Measurements from ENCODE around the gene FHIT. TPM values are rescaled to one million over a fixed set of nuclear protein-coding genes. Genes with fewer than 3 reads are reported as not detected.
A peak's percentile ranks its signal among the peaks of the same experiment; 100 is the strongest.

The FHIT gene
- total RNA-seq, 1 donor from 2014 or later, result 26.0 TPM

DNA sequence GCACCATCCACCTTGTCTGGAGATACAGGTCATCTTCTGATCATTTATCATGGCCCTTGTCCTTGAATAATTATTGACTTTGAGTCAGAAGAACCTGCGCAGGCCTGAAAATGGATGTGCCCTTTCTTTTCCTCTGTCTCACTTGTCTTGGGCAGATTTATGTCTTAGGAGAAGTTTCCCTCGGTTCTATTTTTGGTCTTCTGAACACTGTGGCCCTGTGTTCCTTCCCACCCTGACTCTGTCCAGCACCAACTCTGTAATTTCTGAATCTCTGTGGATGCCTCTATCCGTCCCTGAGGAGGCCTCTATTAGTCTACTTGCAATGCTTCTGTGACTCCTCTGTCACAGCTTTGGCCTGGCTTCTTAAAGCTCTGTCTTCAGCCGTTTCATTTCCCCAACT lies 1520.7 kb downstream of the FHIT start:
- DNase-seq (ENCODE audit: low spot score), result no peak

DNA sequence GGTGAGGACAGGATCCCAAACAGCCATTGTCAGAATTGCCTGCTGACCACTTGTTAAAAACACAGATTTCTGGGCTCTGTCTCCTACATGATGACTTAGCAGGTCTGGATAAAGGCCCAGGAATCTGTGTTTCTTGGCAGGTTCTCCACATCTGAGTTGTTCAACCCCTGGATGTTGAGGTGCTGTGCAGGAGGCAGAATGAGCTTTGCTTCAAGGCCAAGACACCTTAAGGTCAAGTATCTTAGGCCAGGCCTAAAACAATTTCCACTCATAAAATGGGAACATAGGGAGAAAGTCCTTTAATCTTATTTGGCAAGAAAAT lies 1522.7 kb downstream of the FHIT start:
- DNase-seq (ENCODE audit: low spot score), result no peak

DNA sequence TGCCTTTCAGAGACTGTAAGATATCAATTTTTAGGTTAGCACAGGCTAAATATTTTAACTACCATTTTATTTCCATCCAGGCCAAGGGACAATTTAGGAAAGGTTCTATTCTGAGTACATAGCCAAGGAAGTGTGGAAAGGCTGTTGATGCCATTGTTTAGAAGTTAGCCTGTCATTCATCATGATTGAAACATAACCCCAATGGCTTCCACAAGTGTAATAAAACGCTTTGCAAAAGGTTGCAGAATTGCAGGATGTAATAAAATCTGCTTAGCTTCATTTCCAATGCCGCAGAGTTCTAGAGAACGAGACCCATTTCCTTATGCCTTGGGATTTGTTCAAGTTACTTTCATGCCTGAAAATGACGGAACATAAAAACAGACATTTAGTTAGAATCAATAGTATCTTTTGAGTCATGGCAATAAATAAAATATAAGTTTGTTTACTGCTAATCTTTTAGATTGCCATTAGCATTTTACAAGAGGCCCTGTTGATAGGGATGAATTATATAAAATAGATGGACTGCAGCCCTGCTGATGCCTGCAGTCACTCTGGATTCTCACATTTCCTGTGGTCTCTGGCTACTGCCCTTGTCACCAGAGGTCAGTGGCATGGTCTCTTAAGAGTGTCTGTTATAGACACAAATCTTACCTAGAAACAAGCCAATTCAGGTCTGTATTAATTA lies 1523.2 kb downstream of the FHIT start:
- DNase-seq (ENCODE audit: low spot score), result no peak

DNA sequence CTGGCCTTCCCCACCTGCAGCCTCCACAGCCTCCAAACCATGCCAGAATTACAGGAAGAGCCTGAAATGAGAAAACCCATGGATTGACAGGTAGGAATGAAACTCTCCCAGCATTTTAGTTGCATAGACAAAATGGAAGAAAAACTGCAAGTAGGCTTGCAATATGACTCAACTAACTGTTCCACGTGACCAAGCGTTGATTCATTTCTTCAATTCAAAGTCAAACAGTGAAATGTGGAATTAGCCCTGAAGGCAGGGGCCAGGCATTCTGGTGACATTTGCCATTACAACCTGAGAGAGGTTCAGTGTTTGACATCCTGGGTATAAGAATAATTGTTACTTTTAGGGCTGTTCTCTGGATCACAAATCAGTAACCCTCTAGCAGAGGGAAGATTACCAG lies 1525.0 kb downstream of the FHIT start:
- no peak for DNase-seq (ENCODE audit: low spot score)

DNA sequence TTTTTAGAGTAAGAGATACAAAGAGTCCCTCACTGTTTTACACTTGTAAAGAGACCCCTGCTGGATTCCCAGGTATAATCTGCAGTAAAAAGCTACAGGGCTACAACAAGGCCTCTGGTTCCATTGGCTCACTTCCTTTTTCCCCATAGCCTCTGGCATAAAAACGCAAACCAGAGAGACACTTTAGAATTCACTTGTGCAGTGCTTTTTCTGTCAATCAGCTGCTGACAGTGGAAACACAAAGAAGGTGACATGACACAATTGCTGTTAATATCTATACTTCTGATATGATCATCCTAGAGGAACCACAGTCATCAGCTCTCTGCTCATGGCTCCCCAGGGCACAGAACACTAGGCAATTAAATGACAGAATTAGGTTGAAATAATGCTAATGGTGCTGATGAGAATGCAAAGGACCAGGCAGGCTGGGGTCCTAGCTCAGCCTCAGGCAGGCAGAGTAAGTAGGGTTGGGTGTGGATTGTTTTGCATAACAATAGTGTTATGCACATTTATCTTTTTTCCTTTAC lies 1533.5 kb downstream of the FHIT start:
- no peak for DNase-seq (ENCODE audit: low spot score)

DNA sequence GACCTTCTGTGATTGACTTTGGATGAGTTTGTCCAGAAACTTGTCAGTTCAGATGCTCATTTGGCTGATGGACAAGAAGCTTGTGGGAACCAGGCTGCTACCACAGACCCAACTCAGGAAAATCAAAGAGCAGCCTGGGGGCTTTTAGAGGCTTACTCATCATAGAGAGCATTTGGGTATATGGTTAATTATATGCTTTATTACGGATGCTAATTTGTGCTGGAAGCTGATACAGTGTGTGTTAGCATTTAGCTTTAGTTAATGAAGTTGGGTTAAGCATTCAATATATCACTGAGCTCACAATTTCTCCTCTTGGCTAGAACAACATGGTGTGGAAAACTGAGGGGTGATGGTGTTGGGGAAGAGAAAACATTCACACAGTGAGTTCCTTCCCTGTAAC lies 1537.2 kb downstream of the FHIT start:
- no peak for DNase-seq (ENCODE audit: low spot score)

DNA sequence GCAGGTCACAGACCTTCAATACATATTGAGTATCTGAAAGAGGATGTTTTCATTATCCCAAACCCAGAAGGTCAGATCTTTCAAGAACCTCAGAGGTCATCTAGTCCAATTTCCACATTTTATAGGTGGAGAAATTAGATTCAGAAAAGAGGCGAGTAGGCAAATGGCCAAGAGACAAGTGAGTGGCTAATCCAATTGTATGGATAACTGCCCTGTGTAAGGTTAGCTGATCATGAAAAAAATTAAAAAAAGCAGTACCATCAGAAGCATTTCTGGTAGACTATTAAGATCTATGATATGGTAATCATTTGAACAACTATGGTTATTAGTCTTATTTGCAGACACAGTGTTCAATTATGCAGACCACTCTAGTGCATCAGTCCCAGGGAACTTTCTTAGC lies 1540.7 kb downstream of the FHIT start:
- no peak for DNase-seq (ENCODE audit: low spot score)

DNA sequence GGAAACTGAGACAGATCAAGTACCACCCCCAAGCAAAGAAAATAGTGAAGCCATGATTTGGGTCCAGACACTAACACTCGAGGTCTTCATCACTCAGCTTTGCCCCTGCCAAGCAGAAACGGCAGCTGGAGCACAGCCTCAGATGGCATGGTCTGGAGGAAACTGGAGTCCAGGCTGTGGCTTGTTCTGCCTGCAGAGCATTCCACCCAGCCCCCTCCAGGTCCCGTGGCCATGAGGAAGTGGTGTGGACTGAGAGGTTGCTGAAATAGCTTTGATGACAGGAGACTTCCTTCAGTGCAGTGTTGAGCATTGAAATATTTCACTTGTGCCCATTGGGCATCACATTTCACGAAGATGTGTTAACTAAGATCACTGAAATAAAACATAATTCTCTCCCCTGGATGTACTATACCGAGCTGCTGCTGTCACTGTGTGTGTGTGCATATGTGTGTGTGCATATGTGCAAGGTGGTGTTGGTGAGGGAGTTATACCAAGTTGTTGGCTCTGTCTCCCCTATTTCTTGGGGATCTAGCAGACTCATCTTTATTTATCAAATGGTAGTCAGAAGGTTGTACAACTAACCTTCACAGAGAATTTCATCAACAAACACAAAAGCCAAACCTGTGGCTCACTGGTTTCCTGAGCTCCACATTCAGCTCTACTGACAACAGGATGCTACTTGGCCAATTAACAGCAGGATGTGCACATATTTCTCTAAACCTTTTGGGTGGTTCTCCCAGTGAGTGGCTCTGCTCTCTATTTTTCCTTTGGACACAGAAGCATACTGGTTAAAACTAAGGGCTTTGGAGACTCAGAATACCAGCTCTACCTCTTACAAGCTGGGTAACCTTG lies 1541.3 kb downstream of the FHIT start:
- DNase-seq (ENCODE audit: low spot score), result peak; percentile 67

DNA sequence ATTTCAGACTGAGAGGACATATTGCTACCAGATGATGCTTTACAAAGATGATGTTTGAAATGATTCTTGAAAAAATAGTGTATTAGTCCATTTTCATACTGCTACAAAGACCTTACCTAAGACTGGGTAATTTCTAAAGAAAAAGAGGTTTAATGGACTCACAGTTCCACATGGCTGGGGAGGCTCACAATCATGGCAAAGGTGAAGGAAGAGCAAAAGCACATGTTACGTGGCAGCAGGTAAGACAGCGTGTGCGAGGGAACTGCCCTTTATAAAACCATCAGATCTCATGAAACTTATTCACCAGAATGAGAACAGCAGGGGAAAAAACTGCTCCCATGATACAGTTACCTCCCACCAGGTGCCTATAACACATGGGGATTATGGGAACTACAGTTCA lies 1543.0 kb downstream of the FHIT start:
- no peak for DNase-seq (ENCODE audit: low spot score)

DNA sequence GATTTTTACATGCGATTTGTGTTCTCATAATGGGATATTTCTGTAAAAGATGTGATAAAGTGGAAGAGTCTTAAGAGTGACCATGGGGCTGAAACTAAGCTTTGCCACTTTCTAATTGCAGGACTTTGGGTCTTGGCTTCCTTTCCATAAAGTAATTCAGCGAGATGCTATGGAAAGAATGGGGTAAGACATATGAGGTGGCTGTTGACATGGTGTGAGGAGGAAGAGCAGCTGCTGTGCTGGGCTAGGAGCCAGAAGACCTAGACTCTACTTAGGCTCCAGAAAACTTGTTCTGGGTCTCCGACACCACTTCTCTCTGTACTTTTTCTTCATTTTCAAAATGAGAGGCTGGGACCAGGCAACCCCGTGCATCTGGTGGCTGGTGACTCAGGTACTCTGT lies 1547.0 kb downstream of the FHIT start:
- no peak for DNase-seq (ENCODE audit: low spot score)

DNA sequence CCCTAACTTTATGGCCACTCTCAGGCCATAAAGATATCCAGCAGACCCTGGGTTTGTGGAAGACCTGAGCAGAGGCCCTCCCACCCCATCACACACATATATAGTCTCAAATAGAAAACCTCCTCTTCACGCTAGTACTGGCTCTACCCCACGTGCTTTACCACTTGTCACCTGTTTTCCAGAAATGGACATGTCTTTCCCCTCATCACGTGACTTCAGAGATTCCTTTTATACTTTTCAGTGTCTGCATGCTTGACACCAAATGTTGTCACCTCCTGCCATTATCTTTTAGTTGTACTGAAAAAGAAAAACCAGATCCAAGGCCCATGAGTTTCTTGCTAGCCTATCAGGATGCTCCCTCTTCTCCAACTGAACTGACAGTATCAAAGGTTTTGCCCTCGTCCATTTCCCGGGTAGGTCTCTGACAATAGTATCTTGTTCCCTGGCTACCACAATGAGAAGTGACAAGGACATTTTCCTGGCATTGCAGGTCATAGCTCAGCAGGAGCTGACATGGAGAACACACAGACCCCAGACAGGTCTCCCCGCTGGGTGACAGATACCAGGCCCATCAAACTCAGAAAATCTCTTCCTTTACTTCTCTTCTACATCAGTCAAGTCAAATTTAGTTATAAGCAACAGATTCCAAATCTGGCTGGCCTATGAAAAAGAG lies 1551.5 kb downstream of the FHIT start:
- no peak for DNase-seq (ENCODE audit: low spot score)

Measured in ureter (tissue), 1 donor.